ENCODE results near the gene PRDM4. TPM values are rescaled to one million over a fixed set of nuclear protein-coding genes. Genes with fewer than 3 reads are reported as not detected.
A peak's percentile ranks its signal among the peaks of the same experiment; 100 is the strongest.
"Not testable (repeated sequence)": the region's sequence is repeated elsewhere in the genome, so short reads cannot be mapped to it uniquely, and the experiment has no call there.

The PRDM4 gene
- polyA plus RNA-seq, 2 of the 4 experiments (the other 2 are of a cell fraction), result 14.6 to 31.6 TPM

GRCh38 chr12:107704041-107704440, 56.9 kb downstream of the PRDM4 start:
- 88% methylated on average over 5 of the region's 5 CpGs for WGBS (ENCODE audit: missing lambda C conversion rate)
- Histone ChIP-seq H3K27ac (no peak overlapping the region), H3K4me2 (no peak overlapping the region), H3K9me3 (no peaks in the 10 kb centered on the region), H3K4me3 (no peak overlapping the region), H3K4me1 (no peaks in the 10 kb centered on the region)
- ChIA-PET POLR2A (no interaction called here), CTCF (no interaction called here)
- TF ChIP-seq HEYL (CRISPR knock-in tag; IDR thresholded peaks at IDR 0.05) (no peak), POLR2A (IDR thresholded peaks at IDR 0.05; ENCODE audit: low read length) (no peak), BHLHE40 (IDR thresholded peaks at IDR 0.05; ENCODE audit: low read depth, low read length) (no peak), CHD2 (IDR thresholded peaks at IDR 0.05; ENCODE audit: low read length, partially characterized antibody) (no peak)
- TF ChIP-seq, protein P1, sequence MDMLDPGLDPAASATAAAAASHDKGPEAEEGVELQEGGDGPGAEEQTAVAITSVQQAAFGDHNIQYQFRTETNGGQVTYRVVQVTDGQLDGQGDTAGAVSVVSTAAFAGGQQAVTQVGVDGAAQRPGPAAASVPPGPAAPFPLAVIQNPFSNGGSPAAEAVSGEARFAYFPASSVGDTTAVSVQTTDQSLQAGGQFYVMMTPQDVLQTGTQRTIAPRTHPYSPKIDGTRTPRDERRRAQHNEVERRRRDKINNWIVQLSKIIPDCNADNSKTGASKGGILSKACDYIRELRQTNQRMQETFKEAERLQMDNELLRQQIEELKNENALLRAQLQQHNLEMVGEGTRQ (IDR thresholded peaks at IDR 0.05), result no peak
- no peak for FAIRE-seq
- ATAC-seq, result no peak
- no peak for DNase-seq (ENCODE audit: low read depth in 1 of 2, low spot score in 1 of 2)

- ATAC-seq (no peak), DNase-seq (ENCODE audit: low read depth in 1 of 2, low spot score in 1 of 2) (no peak), FAIRE-seq (no peak)
- no peak for TF ChIP-seq HEYL (CRISPR knock-in tag; IDR thresholded peaks at IDR 0.05)
- TF ChIP-seq, protein P2, sequence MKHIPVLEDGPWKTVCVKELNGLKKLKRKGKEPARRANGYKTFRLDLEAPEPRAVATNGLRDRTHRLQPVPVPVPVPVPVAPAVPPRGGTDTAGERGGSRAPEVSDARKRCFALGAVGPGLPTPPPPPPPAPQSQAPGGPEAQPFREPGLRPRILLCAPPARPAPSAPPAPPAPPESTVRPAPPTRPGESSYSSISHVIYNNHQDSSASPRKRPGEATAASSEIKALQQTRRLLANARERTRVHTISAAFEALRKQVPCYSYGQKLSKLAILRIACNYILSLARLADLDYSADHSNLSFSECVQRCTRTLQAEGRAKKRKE (CRISPR knock-in tag; IDR thresholded peaks at IDR 0.05; ENCODE audit: low read depth), result no peak
- TF ChIP-seq CEBPB (IDR thresholded peaks at IDR 0.05), result no peak
- no peak for TF ChIP-seq ESRRA (IDR thresholded peaks at IDR 0.05; ENCODE audit: borderline replicate concordance, low read length)
- TF ChIP-seq PHF8 (IDR thresholded peaks at IDR 0.05; ENCODE audit: borderline replicate concordance, low read depth), result no peak
- TF ChIP-seq ZC3H11A (IDR thresholded peaks at IDR 0.05), result no peak
- no peak for TF ChIP-seq FOXS1 (CRISPR knock-in tag; IDR thresholded peaks at IDR 0.05)
- no peak for TF ChIP-seq CBX8 (IDR thresholded peaks at IDR 0.05)
- TF ChIP-seq RFX5 (IDR thresholded peaks at IDR 0.05), result no peak
- TF ChIP-seq POLR2AphosphoS2 (conservative IDR thresholded peaks at IDR 0.05; ENCODE audit: low read length), result no peak
- Histone ChIP-seq H3K4me3 (no peak overlapping the region), H3K9me3 (no peaks in the 10 kb centered on the region), H3K4me1 (no peaks in the 10 kb centered on the region), H3K27ac (no peak overlapping the region), H3K4me2 (no peak overlapping the region)
- over 99% methylated on average over 4 of the region's 4 CpGs for WGBS (ENCODE audit: missing lambda C conversion rate)
- ChIA-PET CTCF (interaction anchor here (0.9 kb wide), 1 partner anchor 26 kb away, joined by 3 read pairs; no protein-coding TSS in a partner anchor), POLR2A (no interaction called here)
Observed at GRCh38 chr12:107702106-107702505, 58.8 kb downstream of the PRDM4 start.

- not testable (repeated sequence) for H3K9me3 ChIP-seq, FAIRE-seq, H3K4me2 ChIP-seq, H3K4me3 ChIP-seq, H3K4me1 ChIP-seq
- TF ChIP-seq, protein P3, sequence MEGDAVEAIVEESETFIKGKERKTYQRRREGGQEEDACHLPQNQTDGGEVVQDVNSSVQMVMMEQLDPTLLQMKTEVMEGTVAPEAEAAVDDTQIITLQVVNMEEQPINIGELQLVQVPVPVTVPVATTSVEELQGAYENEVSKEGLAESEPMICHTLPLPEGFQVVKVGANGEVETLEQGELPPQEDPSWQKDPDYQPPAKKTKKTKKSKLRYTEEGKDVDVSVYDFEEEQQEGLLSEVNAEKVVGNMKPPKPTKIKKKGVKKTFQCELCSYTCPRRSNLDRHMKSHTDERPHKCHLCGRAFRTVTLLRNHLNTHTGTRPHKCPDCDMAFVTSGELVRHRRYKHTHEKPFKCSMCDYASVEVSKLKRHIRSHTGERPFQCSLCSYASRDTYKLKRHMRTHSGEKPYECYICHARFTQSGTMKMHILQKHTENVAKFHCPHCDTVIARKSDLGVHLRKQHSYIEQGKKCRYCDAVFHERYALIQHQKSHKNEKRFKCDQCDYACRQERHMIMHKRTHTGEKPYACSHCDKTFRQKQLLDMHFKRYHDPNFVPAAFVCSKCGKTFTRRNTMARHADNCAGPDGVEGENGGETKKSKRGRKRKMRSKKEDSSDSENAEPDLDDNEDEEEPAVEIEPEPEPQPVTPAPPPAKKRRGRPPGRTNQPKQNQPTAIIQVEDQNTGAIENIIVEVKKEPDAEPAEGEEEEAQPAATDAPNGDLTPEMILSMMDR (IDR thresholded peaks at IDR 0.05), result peak; percentile 48
- TF ChIP-seq MAFK (IDR thresholded peaks at IDR 0.05; ENCODE audit: partially characterized antibody), result peak; percentile 99
- peak; percentile 92 for TF ChIP-seq NFE2L2 (conservative IDR thresholded peaks at IDR 0.05; ENCODE audit: low read length)
- TF ChIP-seq ZNF302 (CRISPR knock-in tag; IDR thresholded peaks at IDR 0.05), result 0 out of 2 replicates have a peak, but pooled peaks have one; percentile 16
- peak in 1 of 2 experiments; percentile 20; a peak in 1 of 5 replicates for TF ChIP-seq RAD21 (conservative IDR thresholded peaks at IDR 0.05 in 1 of 2, IDR thresholded peaks at IDR 0.05 in 1 of 2)
- ATAC-seq (peak in 1 of 2 experiments; percentile 83; a peak in 3 of 6 replicates), DNase-seq (ENCODE audit: low read depth in 1 of 2, low spot score in 1 of 2) (peak; percentile 58 to 69)
- ChIA-PET CTCF (interaction anchor here (0.6 to 2.7 kb wide), 11 partner anchors 12 to 233 kb away, joined by 3 to 10 read pairs (median 5); no protein-coding TSS in a partner anchor), POLR2A (interaction anchor here (0.6 kb wide), 1 partner anchor 867 kb away, joined by 3 read pairs; the partner anchor contains the start of gene ISCU)
- 95% methylated on average over 2 of the region's 2 CpGs for WGBS (ENCODE audit: missing lambda C conversion rate)
- peak overlapping the region; percentile 54 to 82 for H3K27ac ChIP-seq
Observed at GRCh38 chr12:107695772-107696171, 65.2 kb downstream of the PRDM4 start.

Measured in A549 (cell line).